ENCODE results near the gene CALCOCO1. TPM values are rescaled to one million over a fixed set of nuclear protein-coding genes. Genes with fewer than 3 reads are reported as not detected.

CALCOCO1 gene
- total RNA-seq, 5 donors from 2014 or later (not counting 1 experiment from before 2014, with no cell fraction given), result 118 to 162 (median 153) TPM

- DNase-seq, result no peak
- H3K27ac Mint-ChIP-seq, result no peak overlapping the region
Measured at GRCh38 chr12:53659011-53659551, 68.2 kb downstream of the CALCOCO1 start.

More at GRCh38 chr12:53659011-53659551, 68.2 kb downstream of the CALCOCO1 start:
- no peak overlapping the region for H3K27ac ChIP-seq (ENCODE audit: low read length)
- Mint-ChIP-seq H3K27me3 (no peaks in the 10 kb centered on the region), H3K4me3 (no peak overlapping the region), H3K9me3 (no peaks in the 10 kb centered on the region), H3K36me3 (peaks cover 5% of the 10 kb centered on the region), H3K4me1 (no peaks in the 10 kb centered on the region)
- H3K4me1 ChIP-seq (ENCODE audit: control insufficient read depth in 1 of 2, extremely low read depth in 1 of 2, insufficient read depth in 2 of 2, low read length in 2 of 2), result no peaks in the 10 kb centered on the region
- ChIA-PET POLR2A (interaction anchor here in 1 of 2 donors (0.5 to 0.6 kb wide), 2 partner anchors 147 to 537 kb away, joined by 3 to 6 read pairs; no protein-coding TSS in a partner anchor), CTCF (no interaction called here)
- no peaks in the 10 kb centered on the region for H3K27me3 ChIP-seq (replicated peaks in 1 of 2; ENCODE audit: control insufficient read depth in 2 of 2, extremely low read depth in 1 of 2, insufficient read depth in 2 of 2, low read length in 1 of 2)
- no peak overlapping the region for H3K4me3 ChIP-seq (ENCODE audit: control insufficient read depth in 1 of 2, extremely low read depth in 1 of 2, low read length in 1 of 2)
- WGBS (ENCODE audit: insufficient coverage), result no CpG with 5 or more reads among the region's 3 CpGs
- peaks cover 3 to 7% of the 10 kb centered on the region in 2 donors for H3K36me3 ChIP-seq (ENCODE audit: control insufficient read depth in 2 of 2, extremely low read depth in 1 of 2, insufficient read depth in 1 of 2, low read length in 1 of 2)
- no peak for ATAC-seq (replicated peaks in 1 of 4)
- no peaks in the 10 kb centered on the region for H3K9me3 ChIP-seq

Other genes starting within 250 kb of the CALCOCO1 start
- gene MAP3K12, start 228.0 kb downstream of the CALCOCO1 start, total RNA-seq, result 10 to 100 TPM; 21.4 to 29.9 (median 25.9) TPM
- gene TARBP2, start 226.2 kb downstream of the CALCOCO1 start, total RNA-seq, result 10 to 100 TPM; 31.4 to 44.7 (median 39.1) TPM
- not detected for gene NPFF, start 220.0 kb downstream of the CALCOCO1 start, total RNA-seq
- gene ATF7, start 101.1 kb downstream of the CALCOCO1 start, total RNA-seq, result 10 to 100 TPM; 18.9 to 29.6 (median 27.1) TPM
- gene ATP5MC2, start 51.4 kb downstream of the CALCOCO1 start, total RNA-seq, result 100 to 1,000 TPM; 223 to 283 (median 251) TPM
- not detected for gene CISTR, start 24.5 kb upstream of the CALCOCO1 start, total RNA-seq
- gene HOXC13, start 211.4 kb upstream of the CALCOCO1 start, total RNA-seq, result under 1 TPM in 1 of 5 donors, not detected in 4; 0.12 TPM
- gene HOXC12, start 227.5 kb upstream of the CALCOCO1 start, total RNA-seq, result not detected
- not detected for gene HOXC11, start 245.7 kb upstream of the CALCOCO1 start, total RNA-seq
- not detected for gene HOTAIR, start 247.5 kb upstream of the CALCOCO1 start, total RNA-seq